ENCODE results near the gene RFK. TPM values are rescaled to one million over a fixed set of nuclear protein-coding genes. Genes with fewer than 3 reads are reported as not detected.

RFK gene
- total RNA-seq: 14.1 and 14.4 TPM in 2 replicates

DNA sequence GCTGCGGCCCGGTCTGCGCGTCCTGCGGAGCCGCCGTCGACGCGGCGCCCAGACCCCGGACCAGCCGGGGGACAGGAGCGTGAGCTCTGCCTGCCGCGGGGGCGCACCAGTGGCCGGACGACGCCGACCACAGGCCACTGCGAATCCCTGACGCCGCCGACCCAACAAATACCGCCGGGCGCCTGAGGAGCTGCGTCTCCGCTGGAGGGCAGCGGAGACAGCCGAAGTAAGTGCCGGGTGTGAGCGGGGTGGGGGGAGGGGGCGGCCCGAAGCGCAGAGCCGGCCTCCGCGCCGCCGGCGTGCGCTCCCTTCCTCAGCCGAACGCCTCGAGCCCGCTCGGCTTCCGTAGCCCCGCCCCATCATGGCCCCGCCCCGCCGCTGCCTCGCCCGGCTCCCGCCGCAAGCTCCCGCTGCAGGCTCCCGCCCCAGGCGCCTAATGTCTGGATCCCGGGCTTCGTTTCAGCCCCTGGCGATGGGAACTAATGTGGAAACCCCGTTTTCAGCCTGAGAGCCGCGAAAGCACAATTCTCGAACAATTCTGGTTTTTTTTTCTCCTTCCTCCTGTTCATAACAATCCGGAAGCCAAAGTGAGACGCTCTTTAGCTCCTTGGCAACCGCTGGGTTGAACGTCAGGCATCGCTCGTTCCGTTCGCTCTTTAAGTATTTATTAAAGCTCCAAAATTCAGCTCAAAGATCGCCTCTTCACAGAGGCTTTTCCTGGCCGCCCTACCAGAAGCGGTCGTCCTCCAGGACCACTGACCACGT, at the start of gene RFK:
Gene RFK (minus strand): TSS at position 232 of the 765 bp plus-strand sequence. CDS start 255 bp downstream, outside the sequence.

Other genes with a start within 250 kb of the RFK start
- 10.7 and 30.0 TPM in 2 replicates for gene GCNT1, start 64.8 kb upstream of the RFK start, total RNA-seq